Medulla oblongata (tissue), 1 donor: ENCODE data around the gene SMC4.
A peak's percentile ranks its signal among the peaks of the same experiment; 100 is the strongest.
"Not testable (repeated sequence)": the region's sequence is repeated elsewhere in the genome, so short reads cannot be mapped to it uniquely, and the experiment has no call there.

Experiments
- DNase-seq: peaks from one replicate; pipeline ENCODE4 v3.0.0-alpha.2; 2015; ENCODE audit errors: extremely low spot score

SMC4 gene

DNA sequence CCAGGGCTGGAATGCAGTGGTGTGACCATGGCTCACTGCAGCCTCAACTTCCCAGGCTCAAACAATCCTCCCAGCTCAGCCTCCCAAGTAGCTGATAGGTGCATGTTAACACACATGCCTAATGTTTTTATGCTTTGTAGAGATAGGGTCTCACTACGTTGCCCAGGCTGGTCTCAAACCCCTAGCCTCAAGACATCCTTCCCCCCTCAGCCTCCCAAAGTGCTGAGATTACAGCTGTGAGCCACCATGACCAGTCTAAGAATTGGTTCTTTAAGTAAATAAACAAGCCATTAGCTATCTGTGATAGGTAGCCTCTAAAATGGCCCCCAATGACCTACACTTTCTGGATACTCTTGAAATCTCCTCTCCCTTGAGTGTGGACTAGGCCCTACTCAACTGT lies 46.4 kb downstream of the SMC4 start:
- no peak for DNase-seq

DNA sequence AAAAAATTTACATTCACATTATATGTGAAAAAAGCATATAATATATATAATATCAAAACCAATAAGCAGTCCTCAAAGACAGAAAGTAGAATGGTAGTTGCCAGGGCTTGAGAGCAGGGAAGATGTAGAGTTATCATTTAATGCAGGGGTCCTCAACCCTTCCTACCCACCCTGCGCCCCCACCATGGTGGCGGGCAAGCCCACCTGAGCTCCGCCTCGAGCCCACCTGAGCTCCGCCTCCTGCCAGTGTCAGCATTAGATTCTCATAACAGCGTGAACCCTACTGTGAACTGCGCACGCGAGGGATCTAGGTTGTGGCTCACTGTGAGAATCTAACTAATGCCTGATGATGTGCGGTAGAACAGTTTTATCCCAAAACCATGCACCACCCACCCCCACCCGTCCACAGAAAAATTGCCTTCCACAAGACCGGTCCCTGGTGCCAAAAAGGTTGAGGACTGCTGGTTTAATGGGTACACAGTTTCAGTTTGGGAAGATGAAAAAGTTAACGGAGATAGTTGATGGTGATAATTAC lies 47.1 kb downstream of the SMC4 start:
- no peak for DNase-seq

- DNase-seq = no peak
These were observed 48.1 kb downstream of the SMC4 start for GRCh38 chr3:160447544-160447943.

DNA sequence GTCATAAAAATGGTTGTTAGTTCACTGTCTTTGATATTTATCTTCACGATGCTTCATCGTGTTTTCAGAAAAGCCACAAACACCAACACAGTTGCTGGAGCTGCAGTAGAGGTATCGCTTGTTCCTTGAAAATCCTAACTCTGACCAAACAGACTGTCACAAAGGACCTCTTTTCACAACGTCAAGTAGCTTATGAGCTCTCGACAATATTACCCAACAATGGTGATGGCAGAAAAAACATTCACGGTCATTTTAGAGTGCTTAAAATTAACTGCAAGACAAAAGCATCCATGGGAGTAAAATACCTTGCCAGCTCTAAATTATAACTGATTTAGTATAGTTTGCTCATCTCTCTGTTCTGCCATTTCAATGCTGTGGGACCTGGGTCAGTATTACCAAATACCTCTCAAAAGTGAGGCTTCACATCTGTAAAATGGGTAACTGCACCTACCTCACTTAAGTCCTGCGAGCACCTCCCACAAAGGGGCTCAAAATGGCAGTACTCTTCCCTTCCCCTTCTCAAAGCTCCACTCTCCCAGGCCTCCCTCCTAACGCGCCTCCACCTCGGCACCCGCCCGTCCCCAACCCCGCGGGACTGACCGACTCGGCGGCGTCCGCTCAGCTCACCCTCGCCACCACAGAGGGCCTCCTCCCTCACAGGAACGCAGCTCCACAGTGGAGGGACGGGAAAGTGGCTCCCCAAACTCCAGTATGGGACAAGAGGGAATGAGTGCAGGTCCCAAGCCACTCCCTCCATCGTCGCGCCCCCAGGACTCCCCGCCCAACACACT lies 49.6 kb downstream of the SMC4 start:
- peak; percentile 54 for DNase-seq

DNA sequence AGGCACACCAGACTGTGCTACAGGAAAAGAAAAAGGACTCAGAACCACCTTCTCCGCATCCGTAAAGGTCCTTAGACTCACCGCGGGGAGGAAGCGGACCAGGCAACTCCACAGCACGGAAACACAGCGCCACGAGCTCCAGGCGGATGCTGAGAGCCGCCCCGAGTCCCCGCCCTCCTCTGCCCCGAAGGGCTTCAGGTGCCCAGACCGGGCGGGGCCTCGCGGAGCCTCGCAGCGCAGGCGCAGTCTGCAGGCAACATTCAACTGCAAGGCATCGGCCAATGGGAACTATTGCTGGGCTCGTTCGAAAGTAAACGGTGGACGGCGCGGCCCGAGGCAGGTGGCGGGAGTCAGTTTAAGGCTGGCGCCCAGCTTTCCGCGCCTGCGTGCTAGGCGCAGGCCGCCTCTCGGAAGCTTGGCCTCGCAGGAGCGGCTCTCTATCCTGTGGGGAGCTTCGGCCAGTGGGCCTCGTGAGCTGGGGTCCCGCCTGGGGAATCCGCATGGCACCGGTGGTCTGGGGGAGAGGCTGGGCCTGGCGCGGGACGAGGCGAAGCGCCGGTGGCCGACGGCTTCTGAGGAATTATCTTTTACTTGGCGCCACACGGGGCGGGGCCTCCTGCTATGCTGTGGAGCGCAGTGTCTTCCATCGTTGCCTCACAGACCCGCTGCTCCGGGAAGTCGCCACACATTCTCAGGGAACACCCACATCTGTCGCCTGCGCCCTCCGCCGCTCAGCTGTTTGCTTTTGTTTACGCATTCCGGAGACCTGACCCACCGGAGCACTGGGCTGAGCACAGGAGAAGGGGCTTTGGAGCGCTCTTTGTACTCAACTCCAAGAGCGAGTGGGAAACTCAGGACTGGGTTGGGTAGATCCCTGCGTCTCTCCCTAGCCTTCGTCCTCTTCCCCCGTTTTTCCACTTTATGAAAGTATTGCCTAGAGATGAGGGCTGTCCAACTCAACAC lies 50.5 kb downstream of the SMC4 start, which contains the start of gene TRIM59:
Gene TRIM59 (minus strand): TSS at position 151 of the 963 bp plus-strand sequence. CDS start 10,603 bp downstream, outside the sequence.
- DNase-seq = peak; percentile 81

- DNase-seq = no peak
These were observed 51.4 kb downstream of the SMC4 start for GRCh38 chr3:160450846-160451245.

- DNase-seq = no peak
These were observed 52.2 kb downstream of the SMC4 start for GRCh38 chr3:160451602-160452001.

DNA sequence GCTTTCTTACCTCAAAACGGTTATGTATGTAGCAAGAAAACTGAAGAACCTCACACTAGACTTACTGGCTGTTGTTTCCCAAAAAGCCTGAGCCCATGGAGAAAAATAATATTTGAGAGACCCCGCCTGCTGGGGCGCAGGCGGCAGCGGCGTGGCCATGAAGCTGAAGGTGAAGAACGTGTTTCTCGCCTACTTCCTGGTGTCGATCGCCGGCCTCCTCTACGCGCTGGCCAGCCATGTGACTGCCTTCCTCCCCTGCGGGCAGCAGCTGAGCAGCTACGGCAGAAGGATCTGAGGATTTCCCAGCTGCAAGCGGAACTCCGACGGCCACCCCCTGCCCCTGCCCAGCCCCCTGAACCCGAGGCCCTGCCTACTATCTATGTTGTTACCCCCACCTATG lies 52.8 kb downstream of the SMC4 start:
- DNase-seq = not testable (repeated sequence)

- DNase-seq = no peak
These were observed 55.5 kb downstream of the SMC4 start for GRCh38 chr3:160454995-160455394.

- no peak for DNase-seq
These were observed 56.4 kb downstream of the SMC4 start for GRCh38 chr3:160455846-160456245.

GRCh38 chr3:160458151-160458550 lies 58.7 kb downstream of the SMC4 start:
- DNase-seq = no peak

GRCh38 chr3:160459450-160459970 lies 60.1 kb downstream of the SMC4 start:
- DNase-seq = no peak

- DNase-seq = no peak
These were observed 60.6 kb downstream of the SMC4 start for GRCh38 chr3:160460033-160460432.

GRCh38 chr3:160464321-160464720 lies 64.9 kb downstream of the SMC4 start:
- peak; percentile 93 for DNase-seq

DNA sequence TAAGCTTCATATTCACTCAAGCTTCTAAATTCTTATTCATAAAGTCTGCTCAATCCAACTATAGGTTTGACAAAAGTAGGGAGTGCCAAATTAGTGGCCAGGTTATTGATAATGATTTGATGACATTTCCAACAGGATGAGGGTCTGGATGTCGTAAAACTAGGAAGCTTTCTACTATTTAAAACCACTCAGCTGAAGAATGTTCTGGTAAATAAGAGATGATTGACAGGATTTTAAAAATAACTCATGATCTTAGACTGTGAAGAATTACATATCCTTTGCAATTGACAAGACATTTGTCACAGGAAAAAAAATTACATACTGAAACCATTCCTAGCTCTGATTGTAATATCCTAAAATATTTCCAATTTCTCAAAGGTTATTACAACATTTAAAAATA lies 65.5 kb downstream of the SMC4 start:
- no peak for DNase-seq

DNA sequence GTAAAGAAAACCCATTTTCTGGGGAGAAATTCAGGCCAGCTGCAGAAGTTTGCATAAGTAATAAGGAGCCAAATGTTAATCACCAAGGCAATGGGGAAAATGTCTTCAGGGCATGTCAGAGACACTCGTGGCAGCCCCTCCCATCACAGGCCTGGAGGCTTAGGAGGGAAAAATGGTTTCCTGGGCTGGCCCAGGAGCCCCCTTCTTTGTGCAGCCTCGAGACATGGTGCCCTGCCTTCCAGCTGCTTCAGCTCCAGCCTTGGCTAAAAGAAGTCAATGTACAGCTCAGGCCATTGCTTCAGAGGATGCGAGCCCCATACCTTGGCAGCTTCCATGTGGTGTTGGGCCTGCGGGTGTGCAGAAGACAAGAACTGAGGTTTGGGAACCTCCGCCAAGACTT lies 70.7 kb downstream of the SMC4 start:
- no peak for DNase-seq

- DNase-seq = no peak
These were observed 72.4 kb downstream of the SMC4 start for GRCh38 chr3:160471892-160472291.

- DNase-seq = no peak
These were observed 72.9 kb downstream of the SMC4 start for GRCh38 chr3:160472344-160472743.

GRCh38 chr3:160473221-160473620 lies 73.8 kb downstream of the SMC4 start:
- no peak for DNase-seq

GRCh38 chr3:160473978-160474377 lies 74.5 kb downstream of the SMC4 start:
- no peak for DNase-seq

DNA sequence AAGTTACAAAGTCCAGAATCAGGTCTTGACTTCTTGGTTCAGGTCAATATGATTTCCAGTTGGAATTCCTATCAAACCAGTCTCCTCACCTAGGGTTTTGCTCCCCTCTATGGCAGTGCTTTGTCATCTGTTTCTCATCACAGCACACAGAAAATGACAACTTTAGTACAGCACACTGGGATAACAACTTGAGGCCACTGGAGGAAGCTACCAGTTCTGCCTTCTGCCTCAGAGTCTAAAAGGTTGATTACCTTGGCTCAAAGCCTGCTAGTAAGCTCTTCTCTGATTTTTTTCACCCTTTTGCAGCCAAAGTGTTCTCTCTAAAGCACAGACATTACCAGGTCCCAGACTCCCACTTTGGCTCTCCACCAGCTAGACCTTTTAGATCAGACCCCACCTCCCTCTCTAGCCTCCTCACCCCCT lies 75.0 kb downstream of the SMC4 start:
- no peak for DNase-seq

- DNase-seq = no peak
These were observed 75.7 kb downstream of the SMC4 start for GRCh38 chr3:160475153-160475552.
